NCI-H1092 treated with DMSO at 0.1 percent for 48 hours (cell line): ENCODE results near the gene PTPRC.

Experiments
- DNase-seq: peaks from one replicate; lab custom pipeline; 2025; lab: John Stamatoyannopoulos, UW

PTPRC gene

GRCh38 chr1:198643808-198644207 is 5.0 kb downstream of the PTPRC start:
- DNase-seq = no peak

- DNase-seq = no peak
Measured at GRCh38 chr1:198647055-198647454, 8.2 kb downstream of the PTPRC start.

DNA sequence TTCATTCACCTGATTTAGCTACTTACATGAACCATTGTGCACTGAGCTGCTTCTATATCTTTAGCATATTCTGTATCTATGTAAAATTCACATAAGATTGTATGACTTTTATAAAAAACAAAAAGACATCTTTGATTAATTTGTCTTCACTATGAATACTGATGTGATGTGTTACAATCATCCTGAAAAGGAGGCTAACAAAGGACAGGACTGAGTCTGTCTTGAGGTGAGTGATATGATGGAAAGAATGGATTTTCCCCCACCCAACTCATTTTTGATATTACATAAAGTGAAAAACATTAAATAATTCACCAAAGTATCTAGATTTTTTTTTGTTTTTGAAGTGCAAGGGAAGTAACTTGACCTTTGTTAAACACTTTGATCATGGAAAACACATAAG is 9.8 kb downstream of the PTPRC start:
- no peak for DNase-seq

GRCh38 chr1:198649232-198649967 is 10.6 kb downstream of the PTPRC start:
- DNase-seq = no peak

DNA sequence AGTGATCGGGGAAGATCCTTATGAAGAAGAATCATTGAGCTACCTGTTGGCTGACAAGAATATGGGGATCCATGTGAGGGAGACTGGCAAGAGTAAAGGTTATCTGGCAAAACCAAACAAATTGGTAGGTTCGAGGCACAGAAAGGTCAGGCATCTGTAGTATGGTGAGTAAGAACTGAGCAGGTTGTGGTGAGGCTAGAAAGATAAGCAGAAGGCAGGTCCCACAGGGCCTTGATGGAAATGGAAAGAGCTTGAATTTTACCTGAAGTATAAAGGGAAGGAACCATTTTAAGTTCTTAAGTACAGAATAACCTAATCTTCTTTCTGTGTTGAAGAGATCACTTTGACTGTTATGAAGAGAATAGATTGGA is 11.1 kb downstream of the PTPRC start:
- no peak for DNase-seq

DNA sequence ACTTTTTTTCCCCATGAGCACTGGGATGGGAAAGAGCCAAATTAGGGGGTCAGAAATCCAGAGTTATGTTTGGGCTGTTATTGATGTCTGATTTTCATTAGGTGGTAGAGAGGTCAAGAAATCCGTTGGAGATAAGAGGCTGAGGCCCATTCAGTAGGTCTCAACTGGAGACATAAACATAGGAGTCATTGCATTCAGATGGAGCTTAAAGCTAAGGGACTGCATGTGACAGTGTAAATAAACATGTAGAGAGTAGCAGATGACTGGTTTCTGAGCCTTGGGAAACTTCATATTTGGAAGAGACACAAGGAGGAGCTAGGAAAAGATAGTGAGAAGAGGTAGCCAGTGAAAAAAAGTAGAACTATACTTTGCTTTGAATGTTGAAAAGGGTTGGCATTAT is 11.7 kb downstream of the PTPRC start:
- no peak for DNase-seq

- no peak for DNase-seq
Measured at GRCh38 chr1:198651650-198652400, 13.0 kb downstream of the PTPRC start.

- no peak for DNase-seq
Measured at GRCh38 chr1:198653808-198654413, 15.1 kb downstream of the PTPRC start.

DNA sequence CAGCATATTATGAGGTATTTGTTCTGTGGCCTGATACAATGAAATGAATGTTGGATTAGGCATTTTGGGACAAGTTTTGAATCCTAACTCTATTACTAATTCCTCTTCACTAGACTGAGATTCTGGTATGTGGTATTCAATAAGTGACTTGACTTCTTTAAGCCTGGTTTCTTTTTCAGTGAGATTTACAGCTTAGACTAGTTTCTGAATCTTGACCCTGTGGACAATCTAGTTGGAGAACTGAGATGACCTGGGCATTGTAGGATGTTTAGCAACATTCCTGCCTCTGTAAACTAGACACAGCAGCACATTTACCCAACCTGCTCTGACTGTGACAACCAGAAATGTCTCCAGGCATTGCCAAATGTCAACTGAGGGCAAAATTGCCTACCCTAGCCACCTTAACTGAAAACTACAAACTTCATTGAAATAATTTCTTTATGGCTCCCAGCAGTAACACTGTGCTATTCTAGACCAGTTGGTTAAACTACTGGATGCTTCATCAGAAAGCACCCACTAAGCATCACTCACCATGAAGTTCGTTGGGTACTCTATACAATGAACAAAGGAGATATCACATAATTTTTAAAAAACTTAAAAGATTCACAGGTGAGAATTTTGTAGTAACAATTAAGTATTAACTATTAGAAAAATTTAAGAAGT is 16.8 kb downstream of the PTPRC start:
- no peak for DNase-seq

DNA sequence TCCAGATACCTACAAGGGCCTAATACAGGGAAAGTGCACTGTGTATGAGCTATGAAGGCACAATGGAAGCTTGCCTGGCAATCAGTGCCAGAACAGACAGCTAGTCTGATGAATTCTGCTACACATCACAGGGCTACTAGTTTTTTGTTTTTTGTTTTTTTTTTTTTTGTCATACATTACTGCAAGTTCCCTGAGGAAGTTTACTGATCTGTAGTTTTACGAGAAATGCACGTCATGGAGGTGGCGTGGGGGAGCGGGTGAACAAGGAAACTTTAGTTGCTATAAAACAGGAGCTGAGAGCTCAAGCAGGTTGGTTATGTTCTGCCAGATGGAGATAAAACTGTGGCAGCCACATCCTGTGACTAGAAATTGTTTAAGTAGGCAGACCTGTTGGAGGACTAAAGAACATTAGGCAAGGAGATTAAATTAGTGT is 17.7 kb downstream of the PTPRC start:
- DNase-seq = no peak

GRCh38 chr1:198657550-198658064 is 18.8 kb downstream of the PTPRC start:
- DNase-seq = no peak

DNA sequence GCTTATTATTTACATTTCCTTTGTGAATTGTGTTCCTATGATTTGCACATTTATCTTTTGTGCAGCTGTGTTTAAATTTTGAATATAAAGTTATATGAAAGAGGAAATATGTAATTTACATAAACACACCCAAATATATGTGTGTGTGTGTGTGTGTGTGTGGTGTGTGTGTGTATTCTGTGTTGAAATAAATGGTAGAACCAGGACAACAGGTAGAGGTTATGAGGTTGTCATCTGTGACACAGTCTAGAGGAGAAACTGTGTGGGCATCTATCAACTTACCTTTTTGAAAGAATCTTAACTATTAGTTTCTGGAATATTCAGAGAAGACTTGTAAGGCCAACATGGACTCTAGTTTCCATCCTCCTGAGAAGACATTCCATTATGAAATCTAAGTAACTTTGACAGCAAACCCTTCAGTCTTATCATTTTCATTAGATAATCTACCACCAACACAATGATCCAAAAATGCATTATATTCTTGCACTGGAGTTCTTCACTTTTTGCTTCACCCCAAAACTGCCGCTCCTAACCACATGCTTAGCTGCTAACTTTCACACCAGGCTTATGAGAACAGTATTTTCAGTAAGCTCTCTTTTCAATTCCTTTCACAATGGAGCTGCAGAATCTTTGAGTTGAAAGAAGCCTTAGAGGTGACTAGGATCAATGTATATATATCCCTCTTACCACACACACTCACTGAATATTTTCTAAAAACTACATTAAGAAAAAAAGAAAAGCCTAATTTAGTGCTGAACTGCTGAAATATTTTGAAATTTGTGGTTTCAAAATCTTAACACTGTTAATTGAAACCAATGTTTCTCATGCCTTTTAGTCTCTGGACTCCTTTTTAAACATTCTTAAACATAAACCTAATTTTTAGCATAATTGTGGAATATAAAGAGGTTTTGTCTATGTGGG is 21.8 kb downstream of the PTPRC start:
- DNase-seq = no peak

- no peak for DNase-seq
Measured at GRCh38 chr1:198662821-198663220, 24.0 kb downstream of the PTPRC start.

- no peak for DNase-seq
Measured at GRCh38 chr1:198664068-198664788, 25.4 kb downstream of the PTPRC start.

- no peak for DNase-seq
Measured at GRCh38 chr1:198667186-198667585, 28.3 kb downstream of the PTPRC start.

DNA sequence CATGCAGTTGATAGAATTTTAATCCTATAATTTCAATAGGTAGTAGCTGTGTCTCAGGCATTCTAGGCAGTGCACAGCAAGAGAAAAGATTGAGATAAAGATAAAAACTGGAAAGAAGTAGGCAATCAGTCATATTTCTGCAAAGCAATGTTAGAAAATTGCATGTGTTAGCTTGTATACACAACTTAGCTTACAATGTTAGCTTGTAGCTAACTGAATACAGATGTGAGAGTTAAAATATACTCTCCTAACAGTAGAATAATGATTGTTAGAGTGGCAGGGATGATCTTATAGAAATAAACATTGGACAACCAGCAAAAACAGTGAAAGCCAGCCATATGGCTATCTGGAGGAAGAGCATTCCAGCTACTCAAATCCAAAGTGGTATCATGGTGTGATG is 29.0 kb downstream of the PTPRC start:
- DNase-seq = no peak

GRCh38 chr1:198669023-198669698 is 30.3 kb downstream of the PTPRC start:
- no peak for DNase-seq

DNA sequence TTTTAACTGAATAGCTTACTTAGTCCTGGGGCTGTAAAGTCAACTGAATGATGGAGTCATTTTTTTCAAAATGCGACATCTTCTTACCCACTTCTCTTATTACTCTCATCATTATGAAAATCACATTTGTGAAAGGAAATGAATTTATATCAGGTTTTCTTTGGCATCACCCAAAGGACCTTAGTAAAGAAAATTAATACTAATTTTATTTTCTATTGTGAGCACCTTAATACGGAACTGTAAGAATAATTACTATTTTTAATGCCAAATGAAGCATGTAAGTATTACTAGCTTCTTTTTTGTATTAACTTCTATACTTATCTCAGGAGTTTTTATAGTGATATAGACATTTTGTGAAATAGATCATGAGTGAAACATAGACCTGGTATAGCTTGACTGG is 30.9 kb downstream of the PTPRC start:
- DNase-seq = no peak

GRCh38 chr1:198671136-198671535 is 32.3 kb downstream of the PTPRC start:
- no peak for DNase-seq

DNA sequence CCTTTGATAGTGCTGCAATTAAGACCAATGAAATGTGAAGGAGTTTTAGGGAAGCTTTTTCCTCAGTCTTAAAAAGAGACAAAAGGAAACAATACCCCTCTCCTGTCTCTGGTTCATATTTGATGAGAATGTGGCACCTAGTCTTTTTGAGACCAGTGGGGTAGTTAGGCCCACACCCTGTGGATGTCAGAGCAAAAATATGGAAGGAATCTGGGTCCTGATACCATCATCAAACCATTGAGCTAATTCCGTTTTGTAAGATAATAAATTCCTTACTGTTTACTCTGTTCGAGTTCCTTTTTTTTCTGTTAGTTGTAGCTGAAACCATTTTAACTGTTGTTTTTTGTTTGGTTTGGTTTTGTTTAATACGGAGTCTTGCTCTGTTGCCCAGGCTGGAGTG is 33.3 kb downstream of the PTPRC start:
- DNase-seq = no peak
